Astrocyte of the spinal cord (primary cell): ENCODE results near the gene UXS1.

Experiments used
- DNase-seq: peaks from one replicate; pipeline ENCODE4 v3.0.0; 2011; ENCODE audit warnings: low read depth, low spot score
- H3K4me3 ChIP-seq: 2 replicates; pipeline ENCODE4 v1.5.1; 2011; ENCODE audit warnings: low read depth, mild to moderate bottlenecking, low read length, moderate library complexity
- in situ Hi-C: cut with HindIII; loops from 2 replicates; pipeline ENCODE4 v1.10.0; 2017; ENCODE audit warnings: low sequenced_read_pairs
- TF ChIP-seq, protein P1 (sequence below): IDR thresholded peaks from 2 replicates; pipeline ENCODE4 v1.5.1; 2012; ENCODE audit warnings: low read depth, mild to moderate bottlenecking, low read length, inconsistent platforms

The UXS1 gene

DNA sequence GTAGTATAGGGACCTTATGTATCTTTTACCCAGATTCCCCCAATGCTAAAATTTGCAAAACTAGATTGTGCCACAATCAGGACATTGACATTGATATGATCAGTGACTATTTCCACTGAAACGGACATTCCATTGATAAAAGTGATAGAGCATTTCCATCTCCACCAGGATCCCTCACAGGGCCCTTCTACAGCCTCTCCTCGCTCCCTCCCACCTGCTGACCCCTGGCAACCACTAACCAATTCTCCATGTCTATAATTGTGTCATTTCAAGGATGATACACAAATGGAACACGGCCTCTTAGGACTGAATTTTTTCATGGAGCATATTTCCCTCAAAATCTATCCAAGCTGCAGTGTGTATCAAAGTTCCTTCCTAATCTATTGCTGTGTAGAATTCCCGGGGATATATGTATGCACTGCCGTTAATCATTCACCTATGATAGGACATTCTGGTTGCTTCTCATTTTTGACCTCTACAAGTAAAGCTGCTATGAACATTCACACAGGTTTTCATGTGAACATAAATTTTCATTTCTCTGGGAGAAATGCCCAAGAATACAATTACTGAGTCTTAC is 67.3 kb downstream of the UXS1 start:
- DNase-seq: no peak
- in situ Hi-C loops: no loop called here
- TF ChIP-seq, protein P1, sequence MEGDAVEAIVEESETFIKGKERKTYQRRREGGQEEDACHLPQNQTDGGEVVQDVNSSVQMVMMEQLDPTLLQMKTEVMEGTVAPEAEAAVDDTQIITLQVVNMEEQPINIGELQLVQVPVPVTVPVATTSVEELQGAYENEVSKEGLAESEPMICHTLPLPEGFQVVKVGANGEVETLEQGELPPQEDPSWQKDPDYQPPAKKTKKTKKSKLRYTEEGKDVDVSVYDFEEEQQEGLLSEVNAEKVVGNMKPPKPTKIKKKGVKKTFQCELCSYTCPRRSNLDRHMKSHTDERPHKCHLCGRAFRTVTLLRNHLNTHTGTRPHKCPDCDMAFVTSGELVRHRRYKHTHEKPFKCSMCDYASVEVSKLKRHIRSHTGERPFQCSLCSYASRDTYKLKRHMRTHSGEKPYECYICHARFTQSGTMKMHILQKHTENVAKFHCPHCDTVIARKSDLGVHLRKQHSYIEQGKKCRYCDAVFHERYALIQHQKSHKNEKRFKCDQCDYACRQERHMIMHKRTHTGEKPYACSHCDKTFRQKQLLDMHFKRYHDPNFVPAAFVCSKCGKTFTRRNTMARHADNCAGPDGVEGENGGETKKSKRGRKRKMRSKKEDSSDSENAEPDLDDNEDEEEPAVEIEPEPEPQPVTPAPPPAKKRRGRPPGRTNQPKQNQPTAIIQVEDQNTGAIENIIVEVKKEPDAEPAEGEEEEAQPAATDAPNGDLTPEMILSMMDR: no peak
- H3K4me3 ChIP-seq: no peak overlapping the region

DNA sequence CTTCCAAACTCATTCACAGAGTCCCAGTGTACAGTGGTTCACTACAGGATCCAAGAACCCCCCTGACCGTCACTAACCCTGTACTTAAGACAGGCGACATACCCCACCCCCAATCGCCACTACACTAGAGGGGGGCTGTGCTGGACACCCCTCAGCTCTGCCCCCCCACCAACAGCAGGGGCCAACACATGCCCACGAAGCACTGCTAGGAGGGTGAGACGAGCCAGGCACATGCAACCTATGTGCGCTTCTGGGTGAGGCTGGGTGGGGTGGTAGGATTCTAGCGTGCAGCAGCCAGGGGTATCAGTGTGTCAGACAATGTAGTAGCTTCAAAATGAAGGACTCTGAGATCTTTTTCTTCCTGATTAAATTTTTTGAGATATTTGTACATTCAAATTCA is 67.8 kb downstream of the UXS1 start:
- in situ Hi-C loops: no loop called here

DNA sequence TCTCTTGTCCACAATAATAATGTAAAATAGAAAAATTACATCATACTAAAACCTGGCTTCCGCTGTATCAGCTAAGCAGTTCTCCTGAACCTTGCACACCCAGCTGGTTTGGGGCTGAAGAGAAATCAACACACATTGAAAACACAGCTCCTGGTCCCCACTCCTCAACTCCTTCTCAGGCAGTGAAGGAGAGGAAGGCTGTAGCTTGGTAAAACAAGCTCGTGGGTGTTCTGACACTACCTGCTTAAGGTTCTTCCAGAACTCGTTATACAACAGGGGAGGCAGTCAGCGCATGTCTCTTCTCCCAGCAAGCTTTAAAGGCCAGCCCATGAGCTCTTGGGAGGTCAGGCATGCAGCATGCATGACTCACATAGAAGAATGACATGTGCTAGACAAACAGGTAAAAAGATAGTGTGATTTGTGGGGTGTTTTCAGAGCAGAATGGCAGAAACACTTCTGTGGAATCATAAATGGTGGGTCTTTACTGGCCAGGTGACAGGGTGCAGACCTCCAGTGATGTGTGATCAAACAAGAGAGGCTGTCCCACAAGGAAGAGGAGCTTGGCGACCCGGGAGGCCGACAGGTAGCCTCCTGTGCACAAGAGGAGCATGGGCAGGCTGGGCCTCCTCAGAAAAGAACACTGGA is 69.1 kb downstream of the UXS1 start:
- no peak for DNase-seq
- no peak overlapping the region for H3K4me3 ChIP-seq
- in situ Hi-C loops: no loop called here
- TF ChIP-seq, protein P1: no peak

More for the DNA sequence above, 67.8 kb downstream of the UXS1 start:
- no peak for DNase-seq
- no peak overlapping the region for H3K4me3 ChIP-seq
- TF ChIP-seq, protein P1: no peak

DNA sequence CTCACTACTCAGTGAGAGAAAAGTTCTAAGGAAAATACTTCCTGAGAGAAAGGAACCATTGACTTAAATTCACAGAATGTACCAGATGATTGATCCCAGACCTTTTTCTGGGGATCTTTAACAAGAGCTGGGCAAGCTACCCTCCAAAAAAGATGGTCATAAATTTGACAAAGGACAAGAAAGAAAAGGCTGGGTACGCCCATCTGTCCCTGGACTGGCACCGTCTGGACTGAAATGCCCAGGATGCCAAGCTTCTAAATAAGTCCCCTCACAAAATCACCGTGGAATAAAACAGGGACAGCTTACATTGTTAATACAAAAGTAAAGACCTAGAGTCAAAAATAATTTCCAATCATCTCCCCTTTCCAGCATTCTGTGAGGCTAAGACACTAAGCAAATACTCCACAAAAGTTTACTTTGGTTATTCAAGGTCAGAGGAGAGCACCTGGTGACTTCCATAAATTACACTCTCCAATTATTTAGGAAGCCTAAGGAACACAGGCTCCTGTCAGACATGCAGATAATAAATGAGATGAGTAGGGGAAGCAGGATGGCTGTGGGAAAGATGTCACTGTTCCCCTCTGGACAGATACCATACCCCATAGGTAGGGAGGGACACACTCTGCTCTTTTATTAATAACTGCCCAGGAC is 69.9 kb downstream of the UXS1 start:
- TF ChIP-seq, protein P1: no peak
- no peak for DNase-seq
- no peak overlapping the region for H3K4me3 ChIP-seq
- in situ Hi-C loops: no loop called here

DNA sequence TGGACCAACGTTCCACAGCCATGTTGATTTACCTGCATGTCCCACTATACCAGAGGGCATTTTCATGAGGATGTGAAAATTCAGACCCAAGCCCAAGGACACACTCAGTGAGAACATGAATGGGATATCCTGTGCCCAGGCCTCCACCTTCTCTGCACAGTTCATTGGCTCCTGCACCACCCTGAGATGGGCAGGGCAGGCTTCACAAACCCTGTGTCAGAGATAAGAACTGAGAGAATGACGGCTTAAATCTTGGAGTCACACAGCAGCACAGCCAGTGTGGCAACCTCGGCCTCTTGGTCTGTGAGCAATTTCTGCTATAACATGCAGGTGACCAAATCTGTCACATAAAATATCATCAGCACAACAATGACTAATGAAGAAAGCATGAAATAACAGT is 71.9 kb downstream of the UXS1 start:
- in situ Hi-C loops: no loop called here
- H3K4me3 ChIP-seq: no peak overlapping the region
- no peak for DNase-seq
- TF ChIP-seq, protein P1: no peak

DNA sequence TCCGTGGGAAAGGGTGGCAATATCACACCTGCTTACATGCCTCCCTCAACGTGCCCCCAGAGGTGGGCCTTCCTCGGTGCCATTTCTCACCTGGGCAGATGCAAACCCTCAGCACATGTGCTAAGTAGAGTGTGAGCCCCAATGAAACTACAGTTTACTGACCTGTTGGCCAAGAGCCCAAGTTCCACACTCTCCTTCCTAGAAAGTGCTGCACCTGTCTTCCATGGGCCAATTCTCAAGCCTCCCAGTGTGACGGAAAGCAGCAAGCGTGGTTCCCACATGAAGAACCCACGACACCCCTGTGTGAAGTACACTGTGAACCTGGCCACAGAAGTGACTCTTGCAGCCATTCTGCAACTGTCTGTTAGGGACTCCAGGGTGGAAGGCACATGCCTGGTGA is 73.7 kb downstream of the UXS1 start:
- TF ChIP-seq, protein P1: no peak
- in situ Hi-C loops: no loop called here
- no peak overlapping the region for H3K4me3 ChIP-seq
- no peak for DNase-seq
